GOT3 (cell line): ENCODE measurements around the gene CD84.
"Not testable (repeated sequence)": the region's sequence is repeated elsewhere in the genome, so short reads cannot be mapped to it uniquely, and the experiment has no call there.

Experiments
- DNase-seq: peaks from one replicate; lab custom pipeline; 2025; ENCODE audit warnings: mixed read lengths; lab: John Stamatoyannopoulos, UW

Gene CD84

DNA sequence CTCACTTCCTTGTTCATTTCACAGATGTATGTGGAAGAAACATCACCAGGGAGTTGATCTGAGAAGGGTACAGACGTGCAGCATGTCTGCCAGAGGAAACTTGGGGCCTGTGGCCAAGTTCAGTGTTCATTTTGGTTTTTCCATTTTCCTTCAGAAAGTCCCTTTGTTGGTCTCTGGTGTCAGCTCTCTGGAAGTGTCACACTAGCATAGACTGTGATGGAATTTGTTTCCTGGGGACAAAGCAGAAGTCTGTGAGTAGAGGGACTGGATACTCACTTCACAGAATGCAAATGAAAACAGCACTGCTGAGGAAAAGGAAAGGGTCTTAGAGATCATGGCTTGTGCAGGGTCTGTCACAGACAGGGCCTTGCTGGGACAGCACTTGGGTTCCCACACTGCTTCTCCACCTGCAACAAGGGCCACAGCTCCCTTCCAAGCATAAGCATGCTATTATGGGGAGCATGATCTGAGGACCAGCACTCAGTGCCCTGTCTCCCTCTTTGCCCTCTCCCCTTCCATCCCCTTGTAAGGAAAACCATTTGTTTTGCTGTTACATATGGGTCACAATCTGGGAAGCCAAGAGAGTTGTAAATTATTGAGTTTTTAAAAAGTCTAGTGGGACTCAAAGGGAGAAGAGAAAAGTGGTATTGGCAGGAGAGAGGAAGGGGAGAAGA is 31.4 kb upstream of the CD84 start:
- no peak for DNase-seq

DNA sequence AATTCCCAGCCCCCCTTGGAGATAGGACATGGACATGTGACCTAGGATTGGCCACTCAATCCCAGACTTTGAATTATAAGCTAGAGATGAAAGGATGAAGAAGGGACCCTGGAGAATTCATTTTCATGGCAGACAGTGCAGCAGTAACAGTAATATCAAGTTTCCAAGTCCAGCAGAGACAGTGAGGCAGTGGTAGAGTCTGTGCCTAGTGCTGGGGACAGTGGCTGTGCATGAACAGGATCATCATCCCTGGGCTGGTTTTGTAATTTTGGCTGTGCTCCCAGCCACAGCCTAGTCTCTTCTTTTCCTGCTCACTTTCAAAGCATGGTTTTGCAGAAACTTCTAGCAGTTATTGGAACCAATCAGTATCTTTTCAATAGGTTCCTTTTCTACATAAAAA is 29.6 kb upstream of the CD84 start:
- no peak for DNase-seq

DNA sequence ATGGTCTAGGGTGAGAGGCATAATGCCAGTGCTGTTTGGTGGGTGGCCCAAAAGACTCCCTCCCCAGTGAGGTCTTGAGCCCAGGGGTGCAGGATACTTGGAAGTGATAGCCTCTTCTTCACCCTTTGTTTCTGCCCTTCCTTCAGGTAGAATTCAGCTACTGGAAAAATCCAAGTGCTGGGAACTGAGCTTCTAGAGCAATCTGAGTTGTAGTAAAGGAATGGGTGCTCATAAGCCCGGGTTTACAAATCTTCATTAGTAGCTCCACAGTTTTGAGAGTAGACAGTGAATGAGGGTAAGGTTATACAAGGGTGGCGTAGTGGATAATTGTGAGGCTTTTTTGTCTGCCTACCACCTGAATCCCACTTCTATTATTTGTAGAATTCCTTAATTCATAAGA is 29.2 kb upstream of the CD84 start:
- no peak for DNase-seq

DNA sequence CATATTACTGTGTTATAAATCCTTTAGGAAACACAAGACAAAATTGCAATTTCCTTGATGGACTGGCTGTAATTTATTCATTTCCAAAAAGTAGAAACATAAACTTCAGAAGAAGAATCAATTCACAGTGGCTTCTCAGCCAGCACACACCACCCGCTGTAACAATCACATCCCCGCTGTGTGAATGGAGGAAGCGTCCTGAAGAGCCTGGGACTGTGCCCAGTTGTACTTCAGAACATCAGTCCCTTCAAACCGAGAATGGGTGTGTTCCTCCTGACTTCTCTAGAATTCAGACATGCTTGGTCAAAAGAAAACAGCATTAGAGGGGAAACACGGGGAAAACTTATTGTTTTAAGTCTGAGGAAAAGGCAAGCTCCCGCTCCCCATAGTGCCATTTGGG is 28.8 kb upstream of the CD84 start:
- no peak for DNase-seq

DNA sequence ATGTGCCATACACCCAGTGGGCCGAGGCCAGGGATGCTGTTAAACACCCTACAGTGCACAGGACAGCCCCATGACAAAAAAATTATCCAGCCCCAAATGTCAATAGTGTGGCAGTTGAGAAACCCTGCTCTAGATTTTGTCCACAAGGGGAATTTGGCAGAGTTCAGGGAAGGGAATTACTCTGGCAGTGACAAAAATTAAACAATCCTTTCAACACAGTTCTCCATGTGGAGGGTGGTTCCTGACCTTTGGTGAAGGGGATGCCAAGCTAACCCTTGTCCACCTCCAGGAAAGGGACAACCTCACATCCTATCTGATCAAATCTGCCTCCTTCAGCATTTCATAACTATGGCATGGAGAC is 28.4 kb upstream of the CD84 start:
- no peak for DNase-seq

- DNase-seq = no peak
Measured at GRCh38 chr1:160607011-160607671, 27.8 kb upstream of the CD84 start.

- DNase-seq = no peak
Measured at GRCh38 chr1:160606611-160607010, 27.3 kb upstream of the CD84 start.

DNA sequence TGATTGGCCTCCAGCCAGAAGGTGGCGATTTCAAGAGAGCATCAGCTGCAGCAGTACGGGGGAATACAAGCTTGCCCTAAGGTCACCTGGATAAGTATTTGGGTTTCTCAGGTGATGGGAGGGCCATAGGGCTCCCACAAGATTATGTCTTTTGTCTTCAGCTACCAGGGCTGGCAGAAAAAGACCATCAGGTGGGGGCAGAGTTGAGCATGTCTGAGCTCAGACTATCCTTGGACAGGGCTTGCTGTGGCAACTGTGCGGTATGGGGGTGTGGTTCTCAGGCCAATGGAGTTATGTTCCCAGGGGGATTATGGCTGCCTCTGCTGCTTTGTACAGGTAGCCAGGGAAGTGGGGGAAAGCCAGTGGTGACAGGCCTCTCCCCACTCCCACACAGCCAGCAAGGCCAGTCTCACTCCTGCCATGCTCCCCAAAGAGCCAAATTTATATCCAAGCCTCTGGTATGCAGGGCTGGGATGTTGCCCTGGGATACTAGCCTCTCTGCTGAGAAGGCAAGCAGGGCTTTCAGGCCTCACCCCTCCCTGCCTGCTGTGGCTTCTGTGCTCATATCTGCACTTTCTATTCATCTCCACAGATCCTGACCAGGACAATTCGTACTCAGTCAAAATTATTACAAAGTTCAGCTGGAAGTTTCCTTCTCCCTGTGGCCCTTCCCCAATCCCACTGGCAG is 26.6 kb upstream of the CD84 start:
- no peak for DNase-seq

- no peak for DNase-seq
Measured at GRCh38 chr1:160605205-160605604, 25.9 kb upstream of the CD84 start.

DNA sequence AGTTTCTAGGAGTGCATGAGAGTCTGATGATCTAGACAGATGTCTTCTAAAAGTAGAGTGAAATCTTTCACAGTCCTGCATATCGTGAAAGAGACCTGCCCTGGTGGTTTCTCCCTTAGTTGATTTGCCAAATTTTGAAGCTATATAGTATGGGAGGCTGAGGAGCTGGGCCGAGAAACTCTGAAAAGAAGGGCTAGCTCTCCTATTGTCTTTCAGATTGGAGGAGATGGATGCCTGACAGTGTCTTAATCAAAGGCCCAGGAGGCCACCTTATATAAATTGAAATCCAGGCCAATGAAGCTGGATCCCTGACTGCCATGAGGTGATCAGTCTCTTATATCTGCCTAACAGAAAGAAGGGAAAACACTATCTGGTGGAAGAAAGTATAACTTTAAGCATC is 18.4 kb upstream of the CD84 start:
- DNase-seq = no peak

DNA sequence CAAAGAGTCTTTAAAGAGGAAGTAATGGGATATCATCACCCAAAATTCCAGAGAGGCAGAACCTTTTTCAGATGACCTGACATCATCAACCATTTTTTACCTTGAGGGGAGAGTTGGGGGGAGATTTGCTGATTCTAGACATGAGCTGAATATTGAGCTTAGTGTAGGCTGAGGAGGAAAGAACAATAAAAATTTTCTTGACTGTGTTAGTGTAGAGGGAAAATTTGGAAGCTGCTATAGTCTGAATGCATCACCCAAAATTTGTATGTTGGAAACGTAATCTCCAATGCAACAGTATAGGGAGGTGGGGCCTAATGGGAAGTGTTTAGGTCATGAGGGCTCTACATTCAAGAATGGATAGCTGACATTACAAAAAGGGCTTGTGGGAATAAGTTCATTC is 17.8 kb upstream of the CD84 start:
- no peak for DNase-seq

DNA sequence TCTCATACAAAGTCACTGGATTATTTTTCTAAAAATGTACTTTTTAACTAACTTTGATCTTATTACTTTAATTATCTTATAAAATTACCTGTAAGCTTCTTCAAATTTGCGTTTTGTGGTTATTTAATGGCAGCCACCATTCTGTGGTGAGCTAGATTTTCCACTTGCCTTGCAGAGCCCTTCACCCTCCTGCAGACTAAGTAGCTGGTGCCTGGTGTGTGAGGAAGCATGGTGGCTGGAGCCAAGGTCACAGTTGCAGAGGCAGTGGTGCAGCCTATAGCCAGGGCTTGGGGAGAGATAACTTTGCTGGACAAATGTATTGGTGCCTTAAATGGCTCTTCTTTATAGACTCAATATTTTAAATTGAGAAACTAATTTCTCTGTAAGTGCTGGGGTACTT is 11.2 kb upstream of the CD84 start:
- DNase-seq = no peak

- no peak for DNase-seq
Measured at GRCh38 chr1:160588468-160588867, 9.2 kb upstream of the CD84 start.

- no peak for DNase-seq
Measured at GRCh38 chr1:160584784-160585183, 5.5 kb upstream of the CD84 start.

DNA sequence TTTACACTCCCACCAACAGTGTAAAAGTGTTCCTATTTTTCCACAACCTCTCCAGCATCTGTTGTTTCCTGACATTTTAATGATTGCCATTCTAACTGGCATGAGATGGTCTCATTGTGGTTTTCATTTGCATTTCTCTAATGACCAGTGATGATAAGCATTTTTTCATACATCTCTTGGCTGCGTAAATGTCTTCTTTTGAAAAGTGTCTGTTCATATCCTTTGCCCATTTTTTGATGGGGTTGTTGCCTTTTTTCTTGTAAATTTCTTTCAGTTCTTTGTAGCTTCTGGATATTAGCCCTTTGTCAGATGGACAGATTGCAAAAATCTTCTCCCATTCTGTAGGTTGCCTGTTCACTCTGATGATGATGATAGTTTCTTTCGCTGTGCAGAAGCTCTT is 3.7 kb upstream of the CD84 start:
- not testable (repeated sequence) for DNase-seq

- no peak for DNase-seq
Measured at GRCh38 chr1:160581961-160582360, 2.7 kb upstream of the CD84 start.

- DNase-seq = no peak
Measured at GRCh38 chr1:160580221-160580812, 1.0 kb upstream of the CD84 start.

GRCh38 chr1:160578525-160579191 is 638 bp downstream of the CD84 start:
- no peak for DNase-seq

GRCh38 chr1:160578175-160578524 is 1.1 kb downstream of the CD84 start:
- no peak for DNase-seq

GRCh38 chr1:160577671-160578070 is 1.6 kb downstream of the CD84 start:
- no peak for DNase-seq

DNA sequence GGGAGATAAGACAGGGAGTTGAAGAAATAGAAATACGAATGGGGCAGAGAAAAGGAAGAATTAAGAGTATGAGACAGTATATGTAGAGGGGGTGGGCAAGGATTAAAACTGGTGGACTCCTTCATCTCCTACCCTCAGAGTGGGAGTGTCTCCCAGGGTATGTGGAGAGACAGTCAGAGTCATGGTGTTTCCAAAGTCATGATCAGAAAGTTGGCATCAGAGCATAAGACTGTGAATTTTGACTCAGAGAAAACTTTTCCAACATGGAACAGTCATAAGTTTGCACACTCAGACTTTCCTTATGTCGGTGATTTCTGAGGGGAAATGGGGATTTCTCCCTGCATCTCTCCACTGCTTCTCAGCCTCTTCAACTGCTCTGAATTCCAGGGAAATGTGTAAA is 2.4 kb downstream of the CD84 start:
- no peak for DNase-seq

DNA sequence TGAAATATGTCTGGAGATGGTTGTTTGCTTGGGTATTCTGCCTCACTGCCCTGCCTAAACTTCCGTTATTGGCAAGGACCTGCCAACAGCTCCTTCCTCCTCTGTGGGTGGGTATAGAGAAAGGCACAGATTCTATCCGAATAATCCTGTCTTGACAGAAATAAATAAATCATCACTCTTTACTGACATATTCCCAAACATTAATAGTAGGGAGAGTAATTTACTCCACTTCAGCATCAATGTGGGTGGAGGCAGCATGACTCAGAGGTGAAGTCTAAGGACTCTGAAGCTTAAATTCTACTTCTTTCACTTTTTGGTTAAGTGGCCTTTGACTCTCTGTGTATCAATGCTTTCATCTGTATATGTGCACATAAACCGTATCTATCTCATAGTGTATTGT is 2.9 kb downstream of the CD84 start:
- DNase-seq = no peak
